DOHH2 (cell line): Measurements from ENCODE around the gene PPM1A.

Experiments used
- H3F3A ChIP-seq: fragments of 200-600 bp; sonication (generic), shearing (Covaris generic); 2 replicates; pipeline ENCODE4 v1.6.0; 2016; ENCODE audit warnings: antibody characterized with exemption, mild to moderate bottlenecking; ENCODE audit not compliant: control insufficient read depth, insufficient read depth
- H3K27ac ChIP-seq: fragments of 200-600 bp; sonication (generic); 2 replicates; pipeline ENCODE4 v1.5.1; 2014; ENCODE audit warnings: low read depth, mild to moderate bottlenecking, low read length, moderate library complexity
- H3K27me3 ChIP-seq: fragments of 200-600 bp; sonication (generic); 2 replicates; pipeline ENCODE4 v1.6.1; 2014; ENCODE audit warnings: mild to moderate bottlenecking, low read length, mixed read lengths; ENCODE audit not compliant: control insufficient read depth
- H3K36me3 ChIP-seq: fragments of 200-600 bp; sonication (generic); 2 replicates; pipeline ENCODE4 v1.6.1; 2014; ENCODE audit warnings: mild to moderate bottlenecking, low read length, moderate library complexity, mixed read lengths; ENCODE audit not compliant: control insufficient read depth
- H3K4me1 ChIP-seq: fragments of 200-600 bp; sonication (generic); 2 replicates; pipeline ENCODE4 v1.6.1; 2014; ENCODE audit warnings: mild to moderate bottlenecking, low read length, mixed read lengths; ENCODE audit not compliant: control insufficient read depth
- H3K4me2 ChIP-seq: fragments of 200-600 bp; sonication (generic); 2 replicates; pipeline ENCODE4 v1.6.0; 2014; ENCODE audit warnings: mild to moderate bottlenecking, low read length, moderate library complexity
- H3K4me3 ChIP-seq: fragments of 200-600 bp; sonication (generic); 2 replicates; pipeline ENCODE4 v1.5.1; 2014; ENCODE audit warnings: mild to moderate bottlenecking, low read length, mixed read lengths
- H3K79me2 ChIP-seq: fragments of 200-600 bp; sonication (generic); 2 replicates; pipeline ENCODE4 v1.6.1; 2014; ENCODE audit warnings: mild to moderate bottlenecking, low read length, mixed read lengths; ENCODE audit not compliant: control insufficient read depth
- H3K9me2 ChIP-seq: fragments of 200-600 bp; sonication (generic); replicated peaks from 2 replicates; pipeline ENCODE4 v1.6.1; 2014; ENCODE audit warnings: mild to moderate bottlenecking, low read length, mixed read lengths; ENCODE audit not compliant: control insufficient read depth
- H3K9me3 ChIP-seq: fragments of 200-600 bp; sonication (generic); 2 replicates; pipeline ENCODE4 v1.6.1; 2014; ENCODE audit warnings: antibody characterized with exemption, low read length, mixed read lengths; ENCODE audit not compliant: control insufficient read depth, insufficient read depth
- H4K20me1 ChIP-seq: fragments of 200-600 bp; sonication (generic); 2 replicates; pipeline ENCODE4 v1.6.0; 2014; ENCODE audit warnings: low read depth, mild to moderate bottlenecking, antibody characterized with exemption, low read length, moderate library complexity; ENCODE audit not compliant: control insufficient read depth, insufficient read depth
- CTCF ChIP-seq: fragments of 200-600 bp; sonication (generic); IDR thresholded peaks from one replicate; pipeline ENCODE4 v1.5.1; 2014; ENCODE audit warnings: antibody characterized with exemption, mild to moderate bottlenecking, low read depth, low read length; ENCODE audit not compliant: poor library complexity, severe bottlenecking
- EZH2phosphoT487 ChIP-seq: fragments of 200-600 bp; sonication (generic); IDR thresholded peaks from 2 replicates; pipeline ENCODE4 v1.6.1; 2017; ENCODE audit warnings: borderline replicate concordance, mild to moderate bottlenecking, antibody characterized with exemption, low read length, moderate library complexity, mixed read lengths

Gene PPM1A

DNA sequence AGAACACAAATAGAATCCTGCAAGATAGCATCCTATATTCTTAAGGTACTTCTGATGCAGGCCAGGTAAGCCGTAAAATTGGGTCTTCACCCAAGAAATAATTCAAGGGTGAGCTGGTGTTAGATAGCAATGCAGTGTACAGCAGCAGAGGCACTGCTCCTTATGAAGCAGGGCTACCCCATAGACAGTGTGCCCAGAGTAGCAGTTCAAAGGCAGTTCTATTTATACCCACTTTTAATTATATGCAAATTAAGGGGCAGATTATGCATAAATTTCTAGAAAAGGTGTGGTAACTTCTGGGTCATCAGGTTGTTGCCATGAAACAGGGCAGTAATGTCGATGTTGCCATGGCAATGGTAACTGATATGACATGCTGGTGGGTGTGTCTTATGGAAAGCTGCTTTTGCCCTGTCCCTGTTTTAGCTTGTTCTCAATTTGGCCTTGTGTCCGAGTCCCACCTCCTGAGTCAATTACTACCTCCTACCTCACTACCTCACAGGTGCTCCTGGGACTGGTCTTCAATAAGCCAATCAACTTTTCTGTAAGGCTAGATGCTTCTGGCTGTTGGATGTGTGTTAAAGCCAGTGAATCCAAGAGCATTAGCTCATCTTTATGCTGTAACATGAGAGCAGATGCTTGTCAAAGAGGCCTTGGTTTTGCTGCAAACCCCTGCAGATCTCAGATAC lies 61.0 kb downstream of the PPM1A start:
- Histone ChIP-seq H3K9me2 (no peaks in the 10 kb centered on the region; the same call in 1 of the 2 replicates), H3F3A (no peaks in the 10 kb centered on the region; the same call in 1 of the 2 replicates), H3K9me3 (0 out of 2 replicates have a peak, but pooled peaks cover 4% of the 10 kb centered on the region), H3K27me3 (no peaks in the 10 kb centered on the region), H4K20me1 (no peaks in the 10 kb centered on the region), H3K4me1 (peaks cover 11% of the 10 kb centered on the region), H3K27ac (no peak overlapping the region), H3K36me3 (no peaks in the 10 kb centered on the region), H3K79me2 (no peaks in the 10 kb centered on the region), H3K4me3 (no peak overlapping the region), H3K4me2 (no peak overlapping the region)
- TF ChIP-seq EZH2phosphoT487, result no peak
- TF ChIP-seq CTCF, result no peak

DNA sequence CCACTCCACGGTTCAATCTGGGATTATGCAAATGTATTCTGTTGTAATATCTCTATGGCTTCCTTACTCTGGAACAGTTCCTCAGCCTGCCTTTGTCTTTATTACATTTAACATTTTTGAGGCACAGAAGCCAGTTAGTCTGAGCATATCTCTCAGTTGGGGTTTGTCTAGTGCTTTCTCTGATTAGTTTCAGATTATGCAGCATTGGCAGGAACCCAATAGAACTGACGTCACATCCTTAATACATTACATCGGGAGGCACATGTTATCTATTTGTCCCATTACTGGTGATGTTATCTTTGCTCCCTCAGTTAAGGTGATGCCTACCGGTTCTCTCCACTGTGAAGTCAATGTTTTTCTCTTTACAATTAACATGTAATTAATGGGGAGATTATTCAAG lies 62.4 kb downstream of the PPM1A start:
- Histone ChIP-seq H3K79me2 (no peaks in the 10 kb centered on the region), H3K36me3 (no peaks in the 10 kb centered on the region), H3K9me3 (0 out of 2 replicates have a peak, but pooled peaks cover under 1% of the 10 kb centered on the region), H4K20me1 (no peaks in the 10 kb centered on the region), H3K4me2 (no peak overlapping the region), H3K27ac (no peak overlapping the region), H3K27me3 (no peaks in the 10 kb centered on the region), H3K9me2 (no peaks in the 10 kb centered on the region; the same call in 1 of the 2 replicates), H3K4me1 (peaks cover 11% of the 10 kb centered on the region), H3K4me3 (no peak overlapping the region), H3F3A (no peaks in the 10 kb centered on the region; the same call in 1 of the 2 replicates)
- TF ChIP-seq EZH2phosphoT487 (no peak), CTCF (no peak)

- Histone ChIP-seq H3F3A (no peaks in the 10 kb centered on the region; the same call in 1 of the 2 replicates), H3K36me3 (no peaks in the 10 kb centered on the region), H4K20me1 (no peaks in the 10 kb centered on the region), H3K27me3 (no peaks in the 10 kb centered on the region), H3K4me3 (no peak overlapping the region), H3K4me1 (peaks cover 6% of the 10 kb centered on the region), H3K4me2 (no peak overlapping the region), H3K27ac (no peak overlapping the region), H3K9me2 (no peaks in the 10 kb centered on the region; the same call in 1 of the 2 replicates), H3K9me3 (no peaks in the 10 kb centered on the region), H3K79me2 (no peaks in the 10 kb centered on the region)
- TF ChIP-seq CTCF (no peak), EZH2phosphoT487 (no peak)
Measured at GRCh38 chr14:60313093-60313492, 64.1 kb downstream of the PPM1A start.
